Activated CD8-positive, alpha-beta T cell treated with anti-CD3 and anti-CD28 coated beads, Interleukin-2, amount 10 ng/mL, durations not matched to agents 7 days and 5 days (primary cell): ENCODE data around the gene GNAS-AS1. TPM values are rescaled to one million over a fixed set of nuclear protein-coding genes. Genes with fewer than 3 reads are reported as not detected.

Experiments used
- ATAC-seq: fragments of 150-1000 bp; cut with Tn5 transposase; one replicate; pipeline ENCODE4 v1.10.0; 2021; ENCODE audit warnings: moderate library complexity
- CTCF ChIA-PET: fragments of 350-600 bp; sonication (Branson Sonifier 250); formaldehyde crosslinking; loops from one replicate; lab custom pipeline; 2021; ENCODE audit warnings: antibody characterized with exemption; lab: Charles Lee
- POLR2A ChIA-PET: fragments of 350-600 bp; sonication (Branson Sonifier 250); formaldehyde crosslinking; loops from one replicate; lab custom pipeline; 2021; ENCODE audit warnings: antibody characterized with exemption; lab: Charles Lee
- DNase-seq: peaks from one replicate; pipeline ENCODE4 v3.0.0-alpha.2; 2020
- H3K27ac Mint-ChIP-seq: one replicate; pipeline ENCODE4 v1.8.0; 2021; ENCODE audit warnings: mild to moderate bottlenecking, mixed read lengths
- H3K27me3 Mint-ChIP-seq: one replicate; pipeline ENCODE4 v1.8.0; 2021; ENCODE audit warnings: low read depth, mixed read lengths
- H3K36me3 Mint-ChIP-seq: one replicate; pipeline ENCODE4 v1.8.0; 2021; ENCODE audit warnings: low read depth, mixed read lengths
- H3K4me1 Mint-ChIP-seq: one replicate; pipeline ENCODE4 v1.8.0; 2021; ENCODE audit warnings: low read depth, mixed read lengths
- H3K4me3 Mint-ChIP-seq: one replicate; pipeline ENCODE4 v1.8.0; 2021; ENCODE audit warnings: mild to moderate bottlenecking, mixed read lengths
- H3K9me3 Mint-ChIP-seq: one replicate; pipeline ENCODE4 v1.8.0; 2022; ENCODE audit warnings: mixed read lengths; ENCODE audit not compliant: insufficient read depth
- total RNA-seq, 2 experiments: library from RNA; stranded (reverse); gene quantifications; one replicate each; pipeline ENCODE4 v1.2.3, GENCODE V29; 2021

The GNAS-AS1 gene
- total RNA-seq, 2 experiments from 2014 or later, result 1.3 to 2.0 TPM

DNA sequence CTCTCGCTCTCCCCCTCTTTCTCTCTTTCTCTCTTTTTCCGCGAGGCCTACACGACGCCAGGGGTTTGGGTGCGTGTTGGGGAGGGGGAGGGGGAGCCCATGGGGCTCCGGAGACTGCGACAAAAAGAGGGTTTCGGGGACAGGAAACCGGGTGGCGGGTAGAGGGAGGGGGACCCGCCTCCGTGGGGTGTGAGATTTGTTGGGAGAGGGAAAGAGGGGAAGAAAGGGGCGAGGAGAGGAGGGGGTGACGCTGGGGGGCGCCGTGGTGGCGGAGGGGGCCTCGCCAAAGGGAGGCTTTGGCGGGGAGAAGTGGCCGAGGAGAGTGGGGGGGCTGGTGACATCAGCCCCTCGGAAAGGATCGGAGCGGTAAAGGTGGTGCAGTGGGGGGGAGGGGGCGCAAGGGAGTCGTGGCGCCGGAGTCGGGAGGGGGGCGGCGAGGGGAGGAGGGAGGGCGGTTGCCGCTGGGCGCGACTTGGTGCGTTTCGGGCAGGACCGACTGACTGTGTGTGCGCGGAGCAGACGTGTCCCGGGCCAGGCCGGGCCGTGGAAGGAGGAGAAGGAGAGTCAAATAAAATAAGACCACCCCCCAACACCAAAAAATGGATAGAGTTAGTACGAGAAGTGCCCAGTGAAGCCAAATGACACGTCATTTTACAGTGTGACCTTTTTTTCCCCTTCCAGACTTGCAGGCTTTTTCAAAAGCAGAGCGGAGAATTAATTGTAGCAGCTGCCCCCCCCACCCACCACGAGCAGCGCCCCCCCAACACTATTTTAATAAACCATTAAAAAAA lies 41.6 kb upstream of the GNAS-AS1 start:
- Mint-ChIP-seq H3K4me3 (peak overlapping the region; percentile 82), H3K9me3 (no peaks in the 10 kb centered on the region), H3K36me3 (peaks cover 46% of the 10 kb centered on the region), H3K27ac (peak overlapping the region; percentile 99), H3K27me3 (no peaks in the 10 kb centered on the region), H3K4me1 (peaks cover 50% of the 10 kb centered on the region)
- DNase-seq (peak; percentile 81), ATAC-seq (peak; percentile 7)
- ChIA-PET CTCF (no interaction called here), POLR2A (interaction anchor here (0.6 to 1.6 kb wide), 6 partner anchors 15 to 570 kb away, joined by 3 to 11 read pairs (median 3); partner anchors contain the start of gene STX16)

- H3K36me3 Mint-ChIP-seq, result peaks cover 40% of the 10 kb centered on the region
- H3K4me1 Mint-ChIP-seq, result peaks cover 50% of the 10 kb centered on the region
- ChIA-PET CTCF (no interaction called here), POLR2A (interaction anchor here (0.9 to 1.4 kb wide), 8 partner anchors 16 to 348 kb away, joined by 3 to 11 read pairs (median 4); partner anchors contain the start of gene STX16)
- no peaks in the 10 kb centered on the region for H3K9me3 Mint-ChIP-seq
- peak overlapping the region; percentile 99 for H3K27ac Mint-ChIP-seq
- H3K27me3 Mint-ChIP-seq, result no peaks in the 10 kb centered on the region
- no peak for ATAC-seq
- peak overlapping the region; percentile 82 for H3K4me3 Mint-ChIP-seq
- peak; percentile 51 for DNase-seq
Observed at GRCh38 chr20:58891718-58892140, 41.0 kb upstream of the GNAS-AS1 start.

GRCh38 chr20:58891086-58891717 lies 40.5 kb upstream of the GNAS-AS1 start:
- no peaks in the 10 kb centered on the region for H3K9me3 Mint-ChIP-seq
- no peaks in the 10 kb centered on the region for H3K27me3 Mint-ChIP-seq
- H3K4me1 Mint-ChIP-seq, result peaks cover 50% of the 10 kb centered on the region
- POLR2A ChIA-PET, result interaction anchor here (0.7 to 1.4 kb wide), 9 partner anchors 17 to 348 kb away, joined by 3 to 11 read pairs (median 4); partner anchors contain the start of gene STX16
- H3K27ac Mint-ChIP-seq, result peak overlapping the region; percentile 83
- H3K4me3 Mint-ChIP-seq, result peak overlapping the region; percentile 66
- peak; percentile 28 for ATAC-seq
- CTCF ChIA-PET, result no interaction called here
- peak; percentile 78 for DNase-seq
- peaks cover 36% of the 10 kb centered on the region for H3K36me3 Mint-ChIP-seq

- CTCF ChIA-PET, result no interaction called here
- peak overlapping the region; percentile 99 for H3K27ac Mint-ChIP-seq
- H3K4me1 Mint-ChIP-seq, result peaks cover 48% of the 10 kb centered on the region
- H3K9me3 Mint-ChIP-seq, result no peaks in the 10 kb centered on the region
- POLR2A ChIA-PET, result interaction anchor here (0.7 to 1.9 kb wide), 10 partner anchors 16 to 349 kb away, joined by 3 to 16 read pairs (median 4); partner anchors contain the start of genes ATP5F1E and STX16
- DNase-seq, result peak; percentile 74
- no peaks in the 10 kb centered on the region for H3K27me3 Mint-ChIP-seq
- H3K36me3 Mint-ChIP-seq, result peaks cover 30% of the 10 kb centered on the region
- peak; percentile 37 for ATAC-seq
- H3K4me3 Mint-ChIP-seq, result peak overlapping the region; percentile 93
Observed at GRCh38 chr20:58890518-58891085, 39.9 kb upstream of the GNAS-AS1 start.

DNA sequence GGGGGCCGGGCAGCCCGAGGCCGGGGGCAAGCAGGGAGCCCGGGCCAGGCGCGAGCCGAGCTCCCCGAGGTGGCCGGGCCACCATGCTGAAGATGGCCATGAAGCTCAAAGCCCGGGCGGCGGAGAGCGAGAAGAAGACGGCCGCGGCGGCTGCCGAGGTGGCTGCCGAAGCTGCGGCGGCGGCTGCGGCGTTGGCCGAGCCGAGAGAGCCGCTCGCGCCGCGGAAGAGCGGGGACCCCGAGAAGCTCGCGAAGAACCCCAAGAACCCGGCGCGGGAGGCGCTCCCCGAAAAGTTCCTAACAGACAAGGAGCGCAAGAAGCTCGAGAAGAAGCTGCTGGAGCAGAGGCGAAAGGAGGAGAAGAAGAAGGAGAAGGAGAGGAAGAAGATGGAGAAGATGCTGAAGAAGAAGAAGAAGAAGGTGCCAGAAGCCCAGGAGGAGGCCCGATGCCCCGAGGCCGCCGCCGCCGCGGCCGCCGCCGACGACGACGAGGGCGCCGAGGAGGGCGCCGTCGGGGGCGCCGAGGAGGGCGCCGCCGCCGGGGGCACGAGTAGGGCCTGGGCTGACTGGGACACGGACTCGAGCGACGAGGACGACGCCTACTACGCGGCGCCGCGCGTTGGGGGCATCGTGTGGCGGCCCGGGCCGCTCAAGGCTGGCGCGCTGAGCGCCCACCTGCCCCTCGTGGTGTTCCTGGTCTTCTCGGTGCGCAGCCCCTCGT lies 39.3 kb upstream of the GNAS-AS1 start:
- H3K4me3 Mint-ChIP-seq, result peak overlapping the region; percentile 93
- ChIA-PET POLR2A (interaction anchor here (1.0 to 1.9 kb wide), 7 partner anchors 15 to 274 kb away, joined by 3 to 16 read pairs (median 4); partner anchors contain the start of genes ATP5F1E, PRELID3B, STX16 and ZNF831), CTCF (interaction anchor here (1.0 kb wide), 1 partner anchor 10 kb away, joined by 3 read pairs; no protein-coding TSS in a partner anchor)
- DNase-seq (peak; percentile 67), ATAC-seq (no peak)
- H3K36me3 Mint-ChIP-seq, result peaks cover 23% of the 10 kb centered on the region
- H3K27ac Mint-ChIP-seq, result peak overlapping the region; percentile 99
- no peaks in the 10 kb centered on the region for H3K27me3 Mint-ChIP-seq
- no peaks in the 10 kb centered on the region for H3K9me3 Mint-ChIP-seq
- H3K4me1 Mint-ChIP-seq, result peaks cover 44% of the 10 kb centered on the region

DNA sequence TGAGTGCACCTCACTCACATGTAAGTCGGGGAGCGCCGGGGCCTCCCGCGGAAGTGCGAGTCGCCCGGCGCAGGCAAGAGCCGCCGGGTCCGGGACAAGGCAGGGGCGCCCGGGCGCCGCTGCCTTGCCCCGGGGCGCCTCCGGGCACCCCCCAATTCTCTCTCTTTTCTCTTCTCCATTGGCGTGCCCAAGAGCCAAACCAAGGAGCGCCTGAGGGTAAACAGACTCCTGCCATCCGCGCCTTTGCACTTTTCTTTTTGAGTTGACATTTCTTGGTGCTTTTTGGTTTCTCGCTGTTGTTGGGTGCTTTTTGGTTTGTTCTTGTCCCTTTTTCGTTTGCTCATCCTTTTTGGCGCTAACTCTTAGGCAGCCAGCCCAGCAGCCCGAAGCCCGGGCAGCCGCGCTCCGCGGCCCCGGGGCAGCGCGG lies 38.6 kb upstream of the GNAS-AS1 start:
- Mint-ChIP-seq H3K4me3 (peak overlapping the region; percentile 83), H3K27me3 (no peaks in the 10 kb centered on the region), H3K36me3 (peaks cover 21% of the 10 kb centered on the region), H3K27ac (peak overlapping the region; percentile 95), H3K9me3 (no peaks in the 10 kb centered on the region), H3K4me1 (peaks cover 43% of the 10 kb centered on the region)
- ChIA-PET CTCF (interaction anchor here (1.0 kb wide), 1 partner anchor 10 kb away, joined by 3 read pairs; no protein-coding TSS in a partner anchor), POLR2A (interaction anchor here (1.0 to 1.9 kb wide), 12 partner anchors 12 to 275 kb away, joined by 3 to 16 read pairs (median 4); partner anchors contain the start of genes ATP5F1E, PRELID3B, STX16 and ZNF831)
- DNase-seq, result no peak
- ATAC-seq, result no peak

DNA sequence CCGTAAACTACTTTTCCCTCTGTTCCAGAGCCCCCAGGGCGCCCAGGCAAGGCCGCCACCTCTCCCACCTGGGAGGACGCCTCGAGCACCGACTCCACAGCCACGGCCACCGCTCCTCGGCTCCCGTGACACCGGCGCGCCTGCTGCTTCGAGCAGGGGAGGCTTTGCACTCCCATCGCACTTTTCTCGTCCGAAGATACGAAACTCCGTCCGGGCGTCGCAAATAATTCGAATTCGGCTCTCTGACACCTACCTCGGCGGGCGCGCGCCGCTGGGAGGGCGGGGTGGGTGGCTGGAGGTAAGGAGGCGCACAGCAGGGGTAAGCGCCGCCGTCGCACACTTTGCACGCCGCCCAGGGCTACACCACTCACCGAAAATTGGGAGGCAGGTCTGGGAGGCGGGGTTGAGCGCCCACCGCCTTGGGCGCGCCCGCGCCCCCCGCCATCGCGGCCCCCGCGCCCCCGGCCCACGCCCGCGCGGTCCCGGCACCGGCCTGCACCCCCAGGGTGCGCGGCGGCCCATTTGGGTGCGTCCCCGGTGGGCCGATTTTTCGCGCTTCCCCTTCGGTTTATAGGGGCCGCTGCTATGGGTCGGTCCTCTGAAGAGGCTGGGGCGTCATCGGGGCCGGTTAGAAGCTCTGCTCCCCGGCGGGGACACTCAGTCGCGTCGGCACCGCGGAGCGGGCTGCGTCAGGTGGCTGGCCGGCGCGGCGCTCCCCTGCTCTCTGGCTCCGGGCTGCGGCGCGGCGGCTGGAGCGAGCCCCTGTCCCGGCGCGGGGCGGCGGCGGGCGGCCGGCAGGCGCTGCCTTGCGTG lies 38.0 kb upstream of the GNAS-AS1 start:
- H3K4me3 Mint-ChIP-seq, result peak overlapping the region; percentile 83
- H3K4me1 Mint-ChIP-seq, result peaks cover 37% of the 10 kb centered on the region
- peak; percentile 57 for ATAC-seq
- no peaks in the 10 kb centered on the region for H3K9me3 Mint-ChIP-seq
- POLR2A ChIA-PET, result interaction anchor here (0.5 to 1.9 kb wide), 17 partner anchors 11 to 582 kb away, joined by 3 to 16 read pairs (median 3); partner anchors contain the start of genes ATP5F1E, PRELID3B and ZNF831
- peak; percentile 88 for DNase-seq
- peaks cover 17% of the 10 kb centered on the region for H3K36me3 Mint-ChIP-seq
- CTCF ChIA-PET, result no interaction called here
- no peaks in the 10 kb centered on the region for H3K27me3 Mint-ChIP-seq
- peak overlapping the region; percentile 84 for H3K27ac Mint-ChIP-seq

DNA sequence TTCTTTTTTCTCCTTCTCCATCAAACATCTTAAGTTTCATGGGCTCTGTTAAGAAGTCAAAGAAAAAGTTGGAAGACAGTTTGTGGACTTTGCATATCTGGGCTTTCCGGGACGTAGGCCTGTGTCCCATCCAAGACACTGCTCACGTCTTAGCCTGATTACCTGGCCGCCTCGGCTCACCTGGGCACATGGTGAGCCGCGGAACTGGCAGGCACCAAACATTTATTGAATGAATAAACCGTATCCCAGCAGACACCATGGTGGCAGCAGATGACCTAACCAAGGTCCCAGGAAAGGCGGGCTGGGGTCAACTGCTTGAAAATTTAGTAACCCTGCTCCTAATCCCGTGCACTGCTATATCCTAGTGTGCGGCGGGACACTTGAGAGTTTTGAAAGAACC lies 37.4 kb upstream of the GNAS-AS1 start:
- Mint-ChIP-seq H3K9me3 (no peaks in the 10 kb centered on the region), H3K4me1 (peaks cover 32% of the 10 kb centered on the region), H3K27ac (peak overlapping the region; percentile 84), H3K4me3 (peak overlapping the region; percentile 82), H3K27me3 (no peaks in the 10 kb centered on the region), H3K36me3 (peaks cover 12% of the 10 kb centered on the region)
- ATAC-seq (no peak), DNase-seq (no peak)
- ChIA-PET CTCF (no interaction called here), POLR2A (no interaction called here)

- ATAC-seq (no peak), DNase-seq (no peak)
- CTCF ChIA-PET, result interaction anchor here (1.0 to 1.6 kb wide), 3 partner anchors 16 to 321 kb away, joined by 3 to 6 read pairs (median 5); partner anchors contain the start of gene STX16
- H3K9me3 Mint-ChIP-seq, result no peaks in the 10 kb centered on the region
- H3K4me3 Mint-ChIP-seq, result no peak overlapping the region
- POLR2A ChIA-PET, result interaction anchor here (1.6 kb wide), 1 partner anchor 12 kb away, joined by 4 read pairs; no protein-coding TSS in a partner anchor
- H3K27ac Mint-ChIP-seq, result no peak overlapping the region
- H3K36me3 Mint-ChIP-seq, result peaks cover 4% of the 10 kb centered on the region
- no peaks in the 10 kb centered on the region for H3K27me3 Mint-ChIP-seq
- peaks cover 31% of the 10 kb centered on the region for H3K4me1 Mint-ChIP-seq
Observed at GRCh38 chr20:58886546-58886945, 35.8 kb upstream of the GNAS-AS1 start.

GRCh38 chr20:58884966-58885365 lies 34.3 kb upstream of the GNAS-AS1 start:
- ChIA-PET CTCF (interaction anchor here (1.8 to 2.6 kb wide), 2 partner anchors 10 to 14 kb away, joined by 7 to 11 read pairs; no protein-coding TSS in a partner anchor), POLR2A (interaction anchor here (0.5 kb wide), 1 partner anchor 233 kb away, joined by 4 read pairs; no protein-coding TSS in a partner anchor)
- ATAC-seq (no peak), DNase-seq (no peak)
- H3K9me3 Mint-ChIP-seq, result no peaks in the 10 kb centered on the region
- no peaks in the 10 kb centered on the region for H3K27me3 Mint-ChIP-seq
- H3K4me1 Mint-ChIP-seq, result peaks cover 33% of the 10 kb centered on the region
- no peak overlapping the region for H3K27ac Mint-ChIP-seq
- no peak overlapping the region for H3K4me3 Mint-ChIP-seq
- peaks cover 2% of the 10 kb centered on the region for H3K36me3 Mint-ChIP-seq
